K562 (cell line): ENCODE results near the gene NAXD. TPM values are rescaled to one million over a fixed set of nuclear protein-coding genes. Genes with fewer than 3 reads are reported as not detected.
A peak's percentile ranks its signal among the peaks of the same experiment; 100 is the strongest.

Experiments
- ATAC-seq: fragments of 200-7000 bp; cut with Tn5 transposase; 3 replicates; pipeline ENCODE4 v1.9.1; 2020; ENCODE audit warnings: moderate library complexity
- Bru-seq: library from RNA; stranded (reverse); fragments of 400-500 nt; gene quantifications from one replicate; lab custom pipeline; 2021; lab: Mats Ljungman, UMichigan
- BruChase-seq, 2 experiments: library from RNA; stranded (reverse); fragments of 400-500 nt; gene quantifications; one replicate each; lab custom pipeline; 2021; lab: Mats Ljungman, UMichigan
- BruUV-seq: library from RNA; stranded (reverse); fragments of 400-500 nt; replicated peaks from 2 replicates; lab custom pipeline; 2021; lab: Mats Ljungman, UMichigan
- CTCF ChIA-PET: fragments of 300-600 bp; formaldehyde crosslinking; extraction: SDS; loops from one replicate; lab custom pipeline; 2021; ENCODE audit warnings: low intra/inter-chr PET ratio; lab: Yijun Ruan, JAX
- POLR2A ChIA-PET: fragments of 300-600, 350-650 bp; sonication (Branson Sonifier 250); formaldehyde crosslinking; extraction: SDS; loops from one replicate; lab custom pipeline; 2021; ENCODE audit warnings: antibody characterized with exemption, inconsistent platforms; lab: Yijun Ruan, JAX
- DNase-seq, 4 experiments: peaks; one replicate each; pipeline versions ENCODE4 v3.0.0 to v3.0.0-alpha.2; 2011 to 2018; ENCODE audit warnings: low spot score in 3 of 4, mixed read lengths in 3 of 4; ENCODE audit errors: extremely low read depth in 1 of 4
- FAIRE-seq: peaks from 2 replicates; lab custom pipeline; 2011; peaks lifted over from hg19 to GRCh38; lab: Jason Lieb, UNC
- H2AFZ ChIP-seq: 2 replicates; pipeline ENCODE4 v1.6.0; 2011; ENCODE audit warnings: low read depth, low read length, control low read depth, inconsistent platforms
- H3K27ac ChIP-seq: fragments of 200-600 bp; 3 replicates; pipeline ENCODE4 v1.8.0; 2011; ENCODE audit warnings: low read depth, mild to moderate bottlenecking, control low read depth, inconsistent platforms, low read length, moderate library complexity, mixed read lengths; ENCODE audit errors: extremely low read depth
- H3K27me3 ChIP-seq, 2 experiments: fragments of 300-600 bp in 1 of 2; 2 replicates in 1 of 2; 3 replicates in 1 of 2; pipeline versions ENCODE4 v1.6.0 to v1.8.0; 2011; ENCODE audit warnings: inconsistent platforms in 2 of 2, low read length in 2 of 2, mild to moderate bottlenecking in 1 of 2, mixed read lengths in 1 of 2, moderate library complexity in 1 of 2; ENCODE audit not compliant: control insufficient read depth in 2 of 2, insufficient read depth in 2 of 2
- H3K36me3 ChIP-seq: fragments of 300-600 bp; 3 replicates; pipeline ENCODE4 v1.8.0; 2011; ENCODE audit warnings: mild to moderate bottlenecking, low read length, inconsistent platforms; ENCODE audit not compliant: control insufficient read depth, insufficient read depth
- H3K4me1 ChIP-seq, 2 experiments: fragments of 200-600 bp in 1 of 2; replicated peaks in 1 of 2; 2 replicates in 1 of 2; 3 replicates in 1 of 2; pipeline versions ENCODE4 v1.5.1 to v1.8.0; 2011; ENCODE audit warnings: inconsistent platforms in 2 of 2, low read length in 2 of 2, mild to moderate bottlenecking in 1 of 2, mixed read lengths in 1 of 2, moderate library complexity in 1 of 2; ENCODE audit not compliant: control insufficient read depth in 2 of 2, insufficient read depth in 2 of 2
- H3K4me2 ChIP-seq: 2 replicates; pipeline ENCODE4 v1.6.1; 2011; ENCODE audit warnings: low read length, control low read depth, inconsistent platforms, mixed read lengths; ENCODE audit not compliant: insufficient read depth
- H3K4me3 ChIP-seq: fragments of 200-600 bp; sonication (generic), shearing (Covaris generic); 2 replicates; pipeline ENCODE4 v1.5.1; 2016; ENCODE audit warnings: control low read depth, inconsistent platforms
- H3K79me2 ChIP-seq: fragments of 200-600 bp; 3 replicates; pipeline ENCODE4 v1.8.0; 2011; ENCODE audit warnings: low read length, inconsistent platforms; ENCODE audit not compliant: control insufficient read depth, insufficient read depth
- H3K9ac ChIP-seq, 2 experiments: 2 replicates each; pipeline versions ENCODE4 v1.6.0 to v1.6.1; 2011; ENCODE audit warnings: low read depth in 2 of 2, low read length in 2 of 2, control low read depth in 1 of 2, inconsistent platforms in 1 of 2, mild to moderate bottlenecking in 1 of 2, mixed read lengths in 1 of 2; ENCODE audit not compliant: insufficient read depth in 1 of 2
- H3K9me1 ChIP-seq: one replicate; pipeline ENCODE4 v1.6.0; 2011; ENCODE audit warnings: inconsistent platforms, mild to moderate bottlenecking, low read length, moderate library complexity; ENCODE audit not compliant: control insufficient read depth, insufficient read depth
- H3K9me3 ChIP-seq: replicated peaks from 2 replicates; pipeline ENCODE4 v1.5.1; 2011; ENCODE audit warnings: low read depth, low read length, inconsistent platforms; ENCODE audit not compliant: control insufficient read depth, insufficient read depth
- H4K20me1 ChIP-seq: replicated peaks from 2 replicates; pipeline ENCODE4 v1.6.1; 2011; ENCODE audit warnings: low read length, inconsistent platforms, mixed read lengths; ENCODE audit not compliant: control insufficient read depth, insufficient read depth
- CCNT2 ChIP-seq: IDR thresholded peaks from 2 replicates; pipeline ENCODE4 v1.6.1; 2011; ENCODE audit warnings: borderline replicate concordance, low read depth, mild to moderate bottlenecking, moderate library complexity, mixed read lengths, low read length; ENCODE audit not compliant: insufficient read length; ENCODE audit errors: extremely low read depth
- CREB3L1 ChIP-seq: fragments of 450-650 bp; IDR thresholded peaks from 2 replicates; pipeline ENCODE4 v1.6.1; 2014; ENCODE audit warnings: low read depth, mild to moderate bottlenecking, moderate library complexity, borderline replicate concordance
- CSDE1 ChIP-seq, 2 experiments: fragments of 450-650 bp; IDR thresholded peaks; 2 replicates each; pipeline ENCODE4 v1.6.1; 2016; ENCODE audit warnings: mild to moderate bottlenecking in 1 of 2
- DIDO1 ChIP-seq: fragments of 450-650 bp; IDR thresholded peaks from 2 replicates; pipeline ENCODE4 v1.6.1; 2016; ENCODE audit warnings: low read depth, missing biosample characterization, missing genetic modification characterization
- HMBOX1 ChIP-seq: sonication (generic); IDR thresholded peaks from 2 replicates; pipeline ENCODE4 v1.6.1; 2016
- MEIS2 ChIP-seq: fragments of 450-650 bp; IDR thresholded peaks from 2 replicates; pipeline ENCODE4 v1.6.1; 2014; ENCODE audit warnings: mild to moderate bottlenecking; ENCODE audit not compliant: partially characterized antibody
- RBM17 ChIP-seq: fragments of 200-400 bp; formaldehyde crosslinking; IDR thresholded peaks from 2 replicates; pipeline ENCODE4 v1.6.1; 2017; ENCODE audit warnings: low read depth, mild to moderate bottlenecking, low read length, borderline replicate concordance
- SMARCB1 ChIP-seq: IDR thresholded peaks from 2 replicates; pipeline ENCODE4 v1.6.1; 2011; ENCODE audit warnings: improper control_type of control experiment, low read depth; ENCODE audit not compliant: insufficient read length
- SPI1 ChIP-seq: IDR thresholded peaks from 2 replicates; pipeline ENCODE4 v1.6.1; 2011; ENCODE audit warnings: low read depth, low read length, control low read depth, borderline replicate concordance
- TCF3 ChIP-seq: sonication (generic); formaldehyde crosslinking; IDR thresholded peaks from 2 replicates; pipeline ENCODE4 v1.4.0; 2020; ENCODE audit warnings: mild to moderate bottlenecking, missing genetic modification reagents
- ZNF134 ChIP-seq: fragments of 250-450 bp; sonication (Bioruptor Pico); conservative IDR thresholded peaks from 2 replicates; pipeline ENCODE4 v1.4.0; 2020
- WGBS: fragments of 100-300 bp; shearing (Covaris generic); methylation state at CpG from one replicate; pipeline ENCODE4 v1.1.6; 2016; ENCODE audit warnings: low coverage, mixed read lengths; ENCODE audit not compliant: insufficient coverage; ENCODE audit errors: missing lambda C conversion rate; 5-methylcytosine and 5-hydroxymethylcytosine counted together
- in situ Hi-C: fragments of 300-500 bp; cut with MboI; formaldehyde crosslinking; loops from 4 replicates; pipeline ENCODE4 v1.15.0; 2018; ENCODE audit warnings: inconsistent platforms, mixed read lengths
- intact Hi-C: fragments of 100-400 bp; cut with micrococcal nuclease; formaldehyde crosslinking; loops from 2 replicates; pipeline ENCODE4 v1.14.2; 2022
- long read RNA-seq, 3 experiments: library from polyadenylated mRNA in 2 of 3; library from RNA in 1 of 3; unstranded in 2 of 3; stranded (forward) in 1 of 3; transcript quantifications; one replicate each; pipeline ENCODE4 v2.0.0, GENCODE V29; 2019 to 2022
- polyA minus RNA-seq, 3 experiments: library from RNA; depleted of rRNA, polyadenylated mRNA; stranded (reverse); fragments of >200 nt; gene quantifications; 2 replicates each; pipeline ENCODE4 v1.2.3, GENCODE V29; 2011
- polyA plus RNA-seq, 8 experiments: library from polyadenylated mRNA; depleted of rRNA in 4 of 8; stranded (reverse) in 5 of 8; unstranded in 3 of 8; fragments of >200 nt; fragmentation: Nextera tagmentation in 2 of 8; fragmentation: Illumina TruSeq in 1 of 8; extraction: Ambion mirVana in 2 of 8; extraction: Trizol in 1 of 8; gene quantifications; 2 replicates each; pipeline versions ENCODE4 v1.2.1 to v1.2.3, GENCODE V29; 2011 to 2014; ENCODE audit warnings: inconsistent platforms in 1 of 8, missing spikeins in 1 of 8
- total RNA-seq, 7 experiments: library from RNA; depleted of rRNA in 6 of 7; stranded (reverse); fragments of >200 nt in 6 of 7; fragmentation: Illumina TruSeq in 2 of 7; extraction: Trizol in 2 of 7; gene quantifications; 2 replicates each; pipeline versions ENCODE4 v1.2.1 to v1.2.3, GENCODE V29; 2011 to 2021; ENCODE audit warnings: low replicate concordance in 1 of 7

NAXD gene
- total RNA-seq (2011; cell fraction: chromatin; rRNA removed; ENCODE audit: low replicate concordance): 32.5 and 45.0 TPM in 2 replicates
- total RNA-seq (2011; cell fraction: nucleolus; rRNA removed): 25.1 and 28.0 TPM in 2 replicates
- 19.5 and 24.8 TPM in 2 replicates for total RNA-seq (2011; cell fraction: nucleoplasm; rRNA removed)
- total RNA-seq (2014; rRNA removed): 9.4 and 10.9 TPM in 2 replicates
- 9.4 and 10.4 TPM in 2 replicates for total RNA-seq (2014; rRNA removed; fragmentation: Illumina TruSeq; extraction: Trizol)
- total RNA-seq (2015; rRNA removed; fragmentation: Illumina TruSeq; extraction: Trizol): 13.2 and 14.1 TPM in 2 replicates
- total RNA-seq (2021): 19.3 and 20.1 TPM in 2 replicates
- 15.4 and 19.7 TPM in 2 replicates for polyA plus RNA-seq (2011; rRNA removed)
- 19.3 and 25.1 TPM in 2 replicates for polyA plus RNA-seq (2011; cell fraction: cytosol; rRNA removed)
- polyA plus RNA-seq (2011; cell fraction: nucleus; rRNA removed): 81.8 and 101 TPM in 2 replicates
- polyA plus RNA-seq (2012): 17.8 and 18.6 TPM in 2 replicates
- polyA plus RNA-seq (2014; fragmentation: Illumina TruSeq; extraction: Trizol): 13.0 and 17.0 TPM in 2 replicates
- polyA plus RNA-seq (2014; fragmentation: Nextera tagmentation; extraction: Ambion mirVana): 1 to 10 TPM in 1 of 2 experiments, under 1 TPM in 1; 0.59 to 1.7 TPM
- 20.6 and 20.8 TPM in 2 replicates for polyA plus RNA-seq (2014; rRNA removed)
- 10.0 and 11.0 TPM in 2 replicates for polyA minus RNA-seq (2011; rRNA and poly(A)+ RNA removed)
- 5.3 and 8.5 TPM in 2 replicates for polyA minus RNA-seq (2011; cell fraction: cytosol; rRNA and poly(A)+ RNA removed)
- polyA minus RNA-seq (2011; cell fraction: nucleus; rRNA and poly(A)+ RNA removed): 10.6 and 16.3 TPM in 2 replicates
- percentile 78 among the genes with signal in this experiment for Bru-seq, nascent RNA
- BruChase-seq, experiment 1, labeled RNA remaining after a 2-hour chase: percentile 82 among the genes with signal in this experiment
- BruChase-seq, experiment 2, labeled RNA remaining after a 6-hour chase: percentile 83 among the genes with signal in this experiment
- long read RNA-seq, experiment 1, transcript NAXD-203 (9 exons, 2,377 nt): major isoform, 6 of 116 reads
- long read RNA-seq, experiment 1, partial matches to known transcripts: 20 of 116 reads
- long read RNA-seq, experiment 1, other reads (novel, unspliced or antisense): 89 of 116 reads
- long read RNA-seq, experiment 2, partial matches to known transcripts: 4 of 19 reads
- long read RNA-seq, experiment 2, other reads (novel, unspliced or antisense): 13 of 19 reads
- long read RNA-seq, experiment 3, partial matches to known transcripts: 3 of 30 reads
- long read RNA-seq, experiment 3, other reads (novel, unspliced or antisense): 24 of 30 reads

DNA sequence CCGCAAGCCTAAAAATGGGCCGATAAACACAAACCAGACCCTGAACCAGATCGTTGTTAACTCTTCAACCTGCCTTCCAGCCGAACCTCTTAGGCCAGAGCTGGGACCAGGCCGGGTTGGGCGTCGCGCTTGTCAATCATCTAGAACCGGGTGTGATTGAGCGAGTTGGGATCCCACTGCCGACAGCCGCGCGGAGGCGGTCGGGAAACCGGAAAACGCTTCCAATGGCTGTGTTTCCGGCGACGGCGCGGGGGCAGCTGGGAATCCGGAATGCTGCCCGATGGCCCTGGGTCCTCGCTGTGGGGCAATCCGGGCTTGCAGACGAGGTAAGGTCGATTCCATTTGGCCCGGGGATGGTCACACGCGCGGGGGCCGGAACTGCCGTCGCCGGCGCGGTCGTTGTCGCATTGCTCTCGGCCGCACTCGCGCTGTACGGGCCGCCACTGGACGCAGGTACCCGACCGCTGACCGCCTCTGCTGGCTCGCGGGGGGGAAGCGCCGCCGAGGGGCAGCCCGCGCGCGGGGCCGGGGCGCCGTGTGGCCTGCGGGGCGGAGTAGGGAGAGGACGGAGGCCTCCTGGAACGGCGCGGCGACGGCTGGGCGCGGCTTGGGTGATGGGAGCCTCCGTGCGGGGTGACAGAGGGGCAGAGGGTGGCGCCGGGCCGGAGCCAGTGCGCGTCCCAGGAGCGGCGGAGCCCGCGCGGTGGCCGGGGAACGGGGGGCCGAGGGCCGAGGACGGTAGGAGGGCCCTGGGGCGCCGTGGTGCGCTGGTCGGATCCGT is at the start of gene NAXD:
Gene NAXD (plus strand): TSS at position 224 of the 781 bp plus-strand sequence. CDS start 57 bp downstream, at position 281.
- intact Hi-C loops: loop anchor here (2.0 kb wide), 1 partner anchor 99 kb away; no protein-coding TSS in a partner anchor
- H3K4me1 ChIP-seq: peaks cover 20% of the 10 kb centered on the region in 2 experiments
- TF ChIP-seq RBM17: no peak
- no peak for TF ChIP-seq SPI1
- TF ChIP-seq DIDO1: peak; percentile 19; the same call in 1 of the 2 replicates
- TF ChIP-seq CSDE1 (IDR thresholded peaks at IDR 0.05): no peak
- no peak for TF ChIP-seq SMARCB1
- TF ChIP-seq HMBOX1: no peak
- TF ChIP-seq CCNT2: no peak
- TF ChIP-seq TCF3: no peak
- peak; percentile 69 for TF ChIP-seq MEIS2
- TF ChIP-seq CREB3L1: peak; percentile 18; the same call in 1 of the 2 replicates
- no peak for TF ChIP-seq ZNF134 (CRISPR knock-in tag)

More for the DNA sequence above, at the start of gene NAXD:
- ChIA-PET POLR2A (interaction anchor here (0.6 to 2.0 kb wide), 8 partner anchors 13 to 1837 kb away, joined by 3 to 7 read pairs (median 3); no protein-coding TSS in a partner anchor), CTCF (no interaction called here)
- H3K4me3 ChIP-seq: peak within 1 kb of the TSS; percentile 77
- peaks cover 50% of the 10 kb centered on the region for H3K79me2 ChIP-seq
- peaks cover 5% of the 10 kb centered on the region; the same call in 1 of the 3 replicates for H3K36me3 ChIP-seq
- H4K20me1 ChIP-seq: peaks cover 21% of the 10 kb centered on the region
- 0 out of 2 replicates have a peak, but pooled peaks cover 2% of the 10 kb centered on the region for H3K9me3 ChIP-seq
- FAIRE-seq: peak; percentile 95
- no peaks in the 10 kb centered on the region for H3K27me3 ChIP-seq
- H3K4me2 ChIP-seq: peak within 1 kb of the TSS; percentile 86
- in situ Hi-C loops: no loop called here
- ATAC-seq: peak; percentile 94
- peak within 1 kb of the TSS; percentile 80 for H3K27ac ChIP-seq
- no TSS peak for BruUV-seq
- H2AFZ ChIP-seq: peak within 1 kb of the TSS; percentile 90
- peak within 1 kb of the TSS; percentile 68 to 97 for H3K9ac ChIP-seq
- H3K9me1 ChIP-seq: no peaks in the 10 kb centered on the region
- peak; percentile 87 to 97 (median 92) for DNase-seq
- 3% methylated on average over 32 of the region's 95 CpGs for WGBS
